Measurements from ENCODE around the gene TBXAS1.
"Not testable (repeated sequence)": the region's sequence is repeated elsewhere in the genome, so short reads cannot be mapped to it uniquely, and the experiment has no call there.

Gene TBXAS1

GRCh38 chr7:139838276-139838675 is 9.2 kb downstream of the TBXAS1 start:
- DNase-seq (ENCODE audit: extremely low read depth, low read depth), result no peak
- no peak for TF ChIP-seq CTCF (IDR thresholded peaks at IDR 0.05; ENCODE audit: low read depth, low read length)

- no peak for TF ChIP-seq CTCF (IDR thresholded peaks at IDR 0.05; ENCODE audit: low read depth, low read length)
- no peak for DNase-seq (ENCODE audit: extremely low read depth, low read depth)
Observed at GRCh38 chr7:139838876-139839275, 9.8 kb downstream of the TBXAS1 start.

GRCh38 chr7:139840776-139841175 is 11.7 kb downstream of the TBXAS1 start:
- no peak for DNase-seq (ENCODE audit: extremely low read depth, low read depth)
- TF ChIP-seq CTCF (IDR thresholded peaks at IDR 0.05; ENCODE audit: low read depth, low read length), result no peak

GRCh38 chr7:139842401-139843210 is 13.5 kb downstream of the TBXAS1 start:
- DNase-seq (ENCODE audit: extremely low read depth, low read depth), result no peak

GRCh38 chr7:139843211-139843537 is 14.1 kb downstream of the TBXAS1 start:
- DNase-seq (ENCODE audit: extremely low read depth, low read depth), result not testable (repeated sequence)

More at GRCh38 chr7:139842401-139843210, 13.5 kb downstream of the TBXAS1 start:
- no peak for TF ChIP-seq CTCF (IDR thresholded peaks at IDR 0.05; ENCODE audit: low read depth, low read length)

- no peak for DNase-seq (ENCODE audit: extremely low read depth, low read depth)
- no peak for TF ChIP-seq CTCF (IDR thresholded peaks at IDR 0.05; ENCODE audit: low read depth, low read length)
Observed at GRCh38 chr7:139844779-139845442, 15.8 kb downstream of the TBXAS1 start.

- TF ChIP-seq CTCF (IDR thresholded peaks at IDR 0.05; ENCODE audit: low read depth, low read length), result no peak
- DNase-seq (ENCODE audit: extremely low read depth, low read depth), result no peak
Observed at GRCh38 chr7:139845443-139845805, 16.4 kb downstream of the TBXAS1 start.
